Inflammatory macrophage treated with lipopolysaccharide for 1 hour (primary cell): ENCODE results near the gene MAML3.

Source experiments
- DNase-seq, 2 donors: peaks; one replicate each; pipeline ENCODE4 v3.0.0-alpha.2; 2020 to 2022

MAML3 gene

GRCh38 chr4:139826426-139826825 lies 327.6 kb downstream of the MAML3 start:
- no peak for DNase-seq

GRCh38 chr4:139825523-139826014 lies 328.4 kb downstream of the MAML3 start:
- DNase-seq, result no peak

DNA sequence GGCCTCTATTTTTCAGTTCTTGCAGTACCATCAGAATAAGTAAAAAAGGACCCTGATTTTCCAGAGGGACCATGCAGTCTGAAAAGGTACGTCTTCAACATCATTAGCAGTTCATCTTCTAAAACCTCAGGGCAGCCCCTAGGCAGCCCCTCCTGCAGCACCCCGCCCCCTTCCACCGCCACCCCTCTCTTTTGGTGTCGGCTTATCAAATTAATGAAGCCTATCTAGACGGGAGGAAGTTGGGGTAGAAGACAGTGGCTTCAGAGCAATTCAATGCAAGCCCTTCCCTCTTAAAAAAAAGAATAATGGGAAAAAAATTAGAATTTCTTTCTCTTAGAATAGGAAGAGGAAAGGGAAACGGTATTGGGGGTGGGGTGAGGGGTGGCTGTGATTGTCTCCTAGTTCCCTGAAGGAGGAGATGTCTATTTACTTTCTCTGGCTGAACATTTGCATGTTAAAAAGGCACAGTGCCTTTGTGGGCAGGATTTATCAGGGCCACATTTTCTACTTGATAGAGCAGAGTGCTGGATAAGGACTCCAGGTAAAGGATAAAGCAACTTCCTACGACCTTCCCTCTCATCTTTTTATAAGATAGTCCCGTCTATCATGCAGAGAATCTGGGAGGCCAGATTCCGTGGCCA lies 329.0 kb downstream of the MAML3 start:
- no peak for DNase-seq

- DNase-seq, result no peak
Measured at GRCh38 chr4:139823746-139824145, 330.2 kb downstream of the MAML3 start.

- DNase-seq, result no peak
Measured at GRCh38 chr4:139823345-139823744, 330.6 kb downstream of the MAML3 start.

- no peak for DNase-seq
Measured at GRCh38 chr4:139822391-139822790, 331.6 kb downstream of the MAML3 start.

- DNase-seq, result no peak
Measured at GRCh38 chr4:139819082-139819481, 334.9 kb downstream of the MAML3 start.

DNA sequence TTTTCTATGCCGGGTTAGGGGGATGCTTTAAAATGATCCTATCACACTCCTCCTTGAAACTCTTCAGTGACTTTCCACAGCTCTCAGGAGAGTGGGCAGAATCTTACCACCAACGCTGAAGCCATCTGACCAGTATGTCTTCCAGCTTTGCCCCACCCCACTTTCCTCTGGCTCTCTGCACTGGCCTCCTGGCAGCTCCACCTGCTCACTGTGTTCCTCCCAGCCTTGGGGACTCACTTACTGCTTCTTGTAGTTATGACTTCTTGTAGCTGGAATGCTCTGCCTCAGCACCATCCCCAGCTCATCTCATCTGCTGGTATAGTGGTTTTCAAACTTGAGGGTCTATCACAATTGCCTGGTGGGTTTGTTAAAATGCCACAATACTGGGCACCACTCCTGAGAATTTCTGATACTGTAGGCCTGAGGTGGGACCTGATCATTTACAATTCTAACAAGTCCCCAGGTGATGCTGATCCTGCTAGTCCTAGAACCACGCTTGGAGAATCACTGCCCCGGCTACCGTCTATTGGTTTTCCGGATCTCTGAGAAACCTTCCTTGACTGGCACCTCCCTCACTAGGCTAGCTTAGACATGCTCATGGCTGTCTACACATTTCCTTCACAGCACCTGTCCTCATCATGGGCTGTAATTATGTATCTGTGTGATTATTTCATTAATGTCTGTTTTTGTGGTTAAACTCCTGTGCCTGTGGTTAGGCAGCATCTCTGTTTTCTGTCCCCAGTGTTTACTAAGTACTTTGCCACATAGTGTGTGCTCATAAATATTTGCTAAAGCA lies 336.1 kb downstream of the MAML3 start:
- DNase-seq, result no peak

- DNase-seq, result no peak
Measured at GRCh38 chr4:139816856-139817255, 337.1 kb downstream of the MAML3 start.

DNA sequence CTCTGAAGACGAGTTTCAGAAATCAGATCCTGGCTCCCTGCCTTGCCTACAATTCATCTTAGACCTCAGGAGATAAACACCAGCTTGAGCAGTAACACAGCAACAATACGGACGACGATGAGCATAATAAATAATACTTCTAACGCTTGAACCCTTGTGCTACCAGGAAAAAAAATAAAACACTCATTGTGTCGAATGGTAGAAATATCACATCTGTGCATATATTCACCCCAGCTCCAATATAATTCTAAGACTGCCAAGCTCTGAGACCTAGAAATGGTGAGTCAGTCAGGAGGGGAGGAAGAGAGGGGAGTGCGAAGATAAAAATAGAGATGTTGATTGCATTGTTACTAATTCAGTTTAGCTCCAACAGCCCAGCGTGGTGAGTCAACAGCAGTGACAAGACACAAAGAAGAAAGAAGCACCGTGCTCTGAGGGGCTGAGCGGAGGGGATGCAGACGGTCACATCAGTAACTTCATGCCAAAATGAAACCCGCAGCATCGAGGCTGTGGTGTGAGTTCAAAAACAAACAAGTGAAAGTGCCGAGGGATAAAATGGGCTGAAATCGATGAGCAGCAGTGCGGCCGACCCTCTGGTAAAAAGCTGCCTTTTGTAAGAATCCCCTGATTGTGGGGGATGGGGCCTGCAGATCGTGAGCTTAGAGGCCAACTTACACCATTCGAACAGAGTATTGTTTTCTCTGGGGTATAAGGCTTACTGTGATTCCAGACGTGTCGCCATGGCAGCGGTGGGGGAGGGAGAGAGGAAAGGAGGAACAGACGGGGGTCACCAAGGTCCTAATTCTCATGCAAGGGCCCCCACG lies 338.0 kb downstream of the MAML3 start:
- DNase-seq, result peak; percentile 57 to 72

GRCh38 chr4:139814323-139815015 lies 339.5 kb downstream of the MAML3 start:
- peak; percentile 41 to 49 for DNase-seq

GRCh38 chr4:139813881-139814280 lies 340.1 kb downstream of the MAML3 start:
- DNase-seq, result peak; percentile 61 to 62

DNA sequence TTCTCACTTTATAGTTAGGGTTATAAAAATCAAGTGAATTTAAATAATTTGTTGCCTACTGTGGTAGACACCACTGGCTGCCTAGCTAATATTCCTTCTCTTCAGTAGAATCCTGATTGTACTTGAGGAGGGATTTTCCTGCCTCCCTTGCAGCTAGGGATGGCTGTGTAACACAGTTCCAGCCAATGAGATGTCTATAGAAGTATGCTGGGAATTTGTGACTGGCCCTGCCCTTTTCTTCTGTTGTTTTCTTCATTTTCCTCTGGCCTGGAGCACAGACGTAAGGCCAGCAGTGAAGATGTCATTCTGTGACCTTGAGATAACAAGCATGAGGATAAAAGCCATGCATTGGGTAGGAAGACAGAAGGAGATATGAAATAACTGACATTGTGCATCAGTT lies 343.3 kb downstream of the MAML3 start:
- no peak for DNase-seq

- DNase-seq, result peak; percentile 7 to 42
Measured at GRCh38 chr4:139809757-139810140, 344.2 kb downstream of the MAML3 start.

DNA sequence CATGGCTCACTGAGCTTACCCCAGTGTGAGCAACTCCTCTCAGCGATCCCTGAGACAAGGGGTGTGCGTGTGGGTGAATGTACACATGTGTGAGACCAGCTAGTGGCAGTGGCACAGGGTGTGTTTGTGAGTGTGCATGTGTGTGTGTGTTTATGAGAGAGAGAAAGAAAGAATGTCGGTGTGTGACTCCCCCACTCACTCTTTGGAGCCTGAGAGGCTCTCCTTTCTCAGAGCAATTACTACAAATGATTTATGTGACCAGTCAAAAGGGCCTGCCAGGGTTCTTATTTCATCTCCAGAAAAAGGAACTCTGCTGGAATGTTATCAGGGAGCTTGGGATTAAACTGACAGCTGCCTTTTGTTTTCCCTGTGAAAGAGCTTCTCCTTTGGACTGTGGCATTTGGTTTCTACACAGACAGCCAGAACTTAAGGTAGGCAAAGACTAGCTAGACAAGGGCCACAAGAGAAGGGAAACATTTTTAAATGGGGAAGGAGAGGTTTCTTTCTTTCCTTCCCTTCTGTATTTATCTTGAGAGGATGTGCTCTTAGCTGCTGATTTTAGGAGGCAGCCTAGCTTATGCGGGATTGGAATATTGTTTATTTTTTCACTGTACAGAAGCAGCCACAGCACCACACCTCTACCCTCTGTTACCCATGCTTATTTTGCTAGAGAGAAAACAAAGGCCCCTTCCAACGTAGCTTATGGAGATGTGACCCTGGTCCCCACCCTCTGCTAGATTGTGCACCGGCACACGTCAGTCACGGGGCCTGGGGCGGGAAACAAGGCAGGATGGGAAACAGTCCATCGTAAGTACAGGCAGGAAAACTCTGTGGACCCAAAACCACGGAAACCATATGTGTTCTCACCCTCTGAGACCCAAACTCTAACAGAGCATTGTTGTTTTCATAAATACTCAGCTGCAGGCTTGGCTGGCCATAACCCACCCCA lies 344.9 kb downstream of the MAML3 start:
- DNase-seq, result no peak

- peak; percentile 50 to 83 for DNase-seq
Measured at GRCh38 chr4:139808381-139808807, 345.6 kb downstream of the MAML3 start.

GRCh38 chr4:139807483-139807882 lies 346.5 kb downstream of the MAML3 start:
- DNase-seq, result no peak

DNA sequence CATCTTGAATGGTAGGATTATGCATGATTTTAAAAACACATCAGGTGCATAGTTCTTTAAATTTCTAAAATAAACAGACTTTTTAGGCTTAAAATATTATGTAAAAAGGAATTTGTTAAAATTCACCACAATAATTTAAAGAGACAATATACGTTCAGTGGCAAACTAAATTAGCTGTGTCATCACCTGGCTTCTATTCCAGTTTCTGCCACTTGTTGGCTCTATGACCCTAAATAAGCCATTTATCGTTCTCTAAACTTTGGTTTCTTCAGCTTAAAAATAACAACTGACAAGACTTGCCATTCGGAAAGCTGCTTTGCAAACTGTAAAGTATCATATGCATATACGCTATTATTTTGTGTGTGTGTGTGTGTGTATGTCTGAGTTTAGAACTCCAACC lies 347.1 kb downstream of the MAML3 start:
- no peak for DNase-seq

GRCh38 chr4:139802931-139803330 lies 351.1 kb downstream of the MAML3 start:
- DNase-seq, result no peak

GRCh38 chr4:139802488-139802887 lies 351.5 kb downstream of the MAML3 start:
- DNase-seq, result no peak

DNA sequence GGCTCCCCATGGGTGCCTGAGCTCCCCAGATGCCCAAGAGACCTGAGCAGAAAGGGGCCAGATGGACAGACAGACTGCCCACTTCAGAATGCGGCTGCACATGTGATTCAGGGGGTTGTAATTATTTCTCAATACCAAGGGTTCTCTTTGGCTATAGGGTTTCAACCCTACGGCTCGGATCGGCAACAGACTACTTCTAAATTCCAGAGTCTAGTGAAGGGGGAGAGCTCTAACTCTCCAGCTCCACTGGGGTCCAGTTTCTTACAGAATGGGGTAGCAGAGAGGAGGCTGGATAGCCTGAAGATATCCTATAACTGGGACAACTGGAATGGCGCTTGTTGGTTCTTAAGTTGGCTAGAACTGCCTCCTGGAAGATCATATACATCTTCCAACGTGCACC lies 352.1 kb downstream of the MAML3 start:
- no peak for DNase-seq

DNA sequence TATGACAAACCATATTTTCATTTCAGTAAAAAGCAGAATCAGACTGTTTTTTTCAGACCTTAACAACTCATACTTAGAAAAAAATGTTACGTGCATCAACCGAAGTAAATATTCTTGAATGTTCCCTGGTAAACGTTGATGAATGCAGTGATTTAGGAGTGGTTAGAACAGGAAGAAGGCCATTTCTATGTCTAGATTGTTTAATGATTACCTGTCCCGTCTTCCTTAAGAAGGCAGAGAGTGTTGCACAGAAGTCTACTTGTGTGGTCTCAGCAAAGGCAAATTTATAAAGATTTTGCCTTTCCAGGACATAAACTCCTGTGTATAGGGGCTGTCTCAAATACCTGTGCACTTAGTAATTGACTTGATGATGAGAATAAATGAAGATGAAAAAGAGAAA lies 353.9 kb downstream of the MAML3 start:
- DNase-seq, result no peak
